ENCODE measurements around the gene PPP6R2.
"Not testable (repeated sequence)": the region's sequence is repeated elsewhere in the genome, so short reads cannot be mapped to it uniquely, and the experiment has no call there.

DNA sequence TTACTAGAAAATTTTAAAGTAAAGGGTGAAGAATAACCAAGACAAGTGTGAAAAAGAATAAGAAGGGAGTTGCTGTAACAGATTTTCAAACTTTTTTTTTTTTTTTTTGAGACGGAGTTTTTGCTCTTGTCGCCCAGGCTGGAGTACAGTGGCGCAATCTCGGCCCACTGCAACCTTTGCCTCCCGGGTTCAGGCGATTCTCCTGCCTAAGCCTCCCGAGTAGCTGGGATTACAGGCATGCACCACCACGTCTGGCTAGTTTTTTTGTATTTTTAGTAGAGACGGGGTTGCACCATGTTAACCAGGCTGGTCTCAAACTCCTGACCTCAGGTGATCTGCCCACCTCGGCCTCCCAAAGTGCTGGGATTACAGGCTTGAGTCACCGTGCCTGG is 20.7 kb downstream of the PPP6R2 start:
- TF ChIP-seq, protein P1, sequence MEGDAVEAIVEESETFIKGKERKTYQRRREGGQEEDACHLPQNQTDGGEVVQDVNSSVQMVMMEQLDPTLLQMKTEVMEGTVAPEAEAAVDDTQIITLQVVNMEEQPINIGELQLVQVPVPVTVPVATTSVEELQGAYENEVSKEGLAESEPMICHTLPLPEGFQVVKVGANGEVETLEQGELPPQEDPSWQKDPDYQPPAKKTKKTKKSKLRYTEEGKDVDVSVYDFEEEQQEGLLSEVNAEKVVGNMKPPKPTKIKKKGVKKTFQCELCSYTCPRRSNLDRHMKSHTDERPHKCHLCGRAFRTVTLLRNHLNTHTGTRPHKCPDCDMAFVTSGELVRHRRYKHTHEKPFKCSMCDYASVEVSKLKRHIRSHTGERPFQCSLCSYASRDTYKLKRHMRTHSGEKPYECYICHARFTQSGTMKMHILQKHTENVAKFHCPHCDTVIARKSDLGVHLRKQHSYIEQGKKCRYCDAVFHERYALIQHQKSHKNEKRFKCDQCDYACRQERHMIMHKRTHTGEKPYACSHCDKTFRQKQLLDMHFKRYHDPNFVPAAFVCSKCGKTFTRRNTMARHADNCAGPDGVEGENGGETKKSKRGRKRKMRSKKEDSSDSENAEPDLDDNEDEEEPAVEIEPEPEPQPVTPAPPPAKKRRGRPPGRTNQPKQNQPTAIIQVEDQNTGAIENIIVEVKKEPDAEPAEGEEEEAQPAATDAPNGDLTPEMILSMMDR (IDR thresholded peaks at IDR 0.05), result not testable (repeated sequence)
- TF ChIP-seq EP300 (IDR thresholded peaks at IDR 0.05), result not testable (repeated sequence)
